NCI-H510A (cell line): ENCODE data around the gene MS4A6A.
"Not testable (repeated sequence)": the region's sequence is repeated elsewhere in the genome, so short reads cannot be mapped to it uniquely, and the experiment has no call there.

Experiments
- DNase-seq: peaks from one replicate; lab custom pipeline; 2025; lab: John Stamatoyannopoulos, UW

MS4A6A gene

GRCh38 chr11:60182541-60183330 lies at the start of gene MS4A6A:
Gene MS4A6A, minus strand, starts transcription at chr11:60183083. Its CDS starts 1,356 bp downstream, at chr11:60181727.
- DNase-seq, result no peak

- no peak for DNase-seq
Measured at GRCh38 chr11:60230681-60231080, 47.8 kb upstream of the MS4A6A start.

- DNase-seq, result no peak
Measured at GRCh38 chr11:60222141-60222540, 39.3 kb upstream of the MS4A6A start.

- DNase-seq, result no peak
Measured at GRCh38 chr11:60221692-60222091, 38.8 kb upstream of the MS4A6A start.

- DNase-seq, result no peak
Measured at GRCh38 chr11:60221181-60221580, 38.3 kb upstream of the MS4A6A start.

GRCh38 chr11:60214386-60214785 lies 31.5 kb upstream of the MS4A6A start:
- no peak for DNase-seq

- no peak for DNase-seq
Measured at GRCh38 chr11:60211206-60211605, 28.3 kb upstream of the MS4A6A start.

- no peak for DNase-seq
Measured at GRCh38 chr11:60209977-60210376, 27.1 kb upstream of the MS4A6A start.

GRCh38 chr11:60208951-60209350 lies 26.1 kb upstream of the MS4A6A start:
- no peak for DNase-seq

- DNase-seq, result no peak
Measured at GRCh38 chr11:60208146-60208895, 25.4 kb upstream of the MS4A6A start.

- DNase-seq, result no peak
Measured at GRCh38 chr11:60206616-60207015, 23.7 kb upstream of the MS4A6A start.

GRCh38 chr11:60204922-60205321 lies 22.0 kb upstream of the MS4A6A start:
- DNase-seq, result no peak

GRCh38 chr11:60201334-60201733 lies 18.5 kb upstream of the MS4A6A start:
- DNase-seq, result not testable (repeated sequence)

GRCh38 chr11:60197442-60197841 lies 14.6 kb upstream of the MS4A6A start:
- DNase-seq, result no peak

- DNase-seq, result no peak
Measured at GRCh38 chr11:60195923-60196368, 13.1 kb upstream of the MS4A6A start.

GRCh38 chr11:60194511-60194910 lies 11.6 kb upstream of the MS4A6A start:
- DNase-seq, result no peak

- DNase-seq, result no peak
Measured at GRCh38 chr11:60193687-60194433, 11.0 kb upstream of the MS4A6A start.

GRCh38 chr11:60192564-60192963 lies 9.7 kb upstream of the MS4A6A start:
- DNase-seq, result not testable (repeated sequence)

- not testable (repeated sequence) for DNase-seq
Measured at GRCh38 chr11:60188481-60188880, 5.6 kb upstream of the MS4A6A start.

GRCh38 chr11:60186128-60186527 lies 3.2 kb upstream of the MS4A6A start:
- DNase-seq, result not testable (repeated sequence)

GRCh38 chr11:60185512-60185827 lies 2.6 kb upstream of the MS4A6A start:
- not testable (repeated sequence) for DNase-seq

- no peak for DNase-seq
Measured at GRCh38 chr11:60184824-60185511, 2.1 kb upstream of the MS4A6A start.
